ENCODE results near the gene KNDC1. TPM values are rescaled to one million over a fixed set of nuclear protein-coding genes. Genes with fewer than 3 reads are reported as not detected.

The KNDC1 gene
- total RNA-seq, 1 experiment from 2014 or later = 15.7 TPM

GRCh38 chr10:133254421-133255120 is 94.6 kb downstream of the KNDC1 start:
- no peak overlapping the region for H3T11ph ChIP-seq (ENCODE audit: low read length)
- DNase-seq = no peak
- Mint-ChIP-seq H3K36me3 (ENCODE audit: insufficient read depth in 1 of 3, low read depth in 3 of 3) (no peaks in the 10 kb centered on the region), H3K27me3 (ENCODE audit: low read depth) (peaks cover 6% of the 10 kb centered on the region), H3K4me1 (peaks cover 8 to 21% of the 10 kb centered on the region in 2 experiments), H3K9me3 (no peaks in the 10 kb centered on the region; a peak in 2 of 5 replicates), H3K4me3 (no peak overlapping the region; a peak in 2 of 5 replicates), H3K27ac (peak overlapping the region in 1 of 3 experiments; percentile 7; a peak in 1 of 7 replicates)
- H3K14ac ChIP-seq (ENCODE audit: insufficient read depth, low read length) = no peak overlapping the region
- no peak overlapping the region for H2BK12ac ChIP-seq (ENCODE audit: insufficient read length, low read depth, low read length)
- TF ChIP-seq CTCF (conservative IDR thresholded peaks at IDR 0.05) = no peak
- H4K91ac ChIP-seq (ENCODE audit: insufficient read length, low read depth, low read length) = no peak overlapping the region
- no peak overlapping the region for H3K23ac ChIP-seq (ENCODE audit: insufficient read length, low read depth, low read length)
- no peak overlapping the region for H3K4ac ChIP-seq (ENCODE audit: low read depth, low read length)
- H4K8ac ChIP-seq (replicated peaks; ENCODE audit: insufficient read length, low read depth, low read length) = no peak overlapping the region
- no peak overlapping the region for H2AFZ ChIP-seq (ENCODE audit: low read length)
- no peak overlapping the region for H2AK5ac ChIP-seq (ENCODE audit: insufficient read length, low read length)
- H4K5ac ChIP-seq (ENCODE audit: insufficient read length, low read depth, low read length) = no peak overlapping the region
- no peaks in the 10 kb centered on the region for H4K20me1 ChIP-seq (ENCODE audit: control insufficient read depth, insufficient read depth, insufficient read length)
- H3K27me3 ChIP-seq (ENCODE audit: insufficient read depth, low read length) = no peaks in the 10 kb centered on the region
- H3K79me2 ChIP-seq (ENCODE audit: insufficient read depth, low read length) = no peaks in the 10 kb centered on the region
- no peaks in the 10 kb centered on the region for H3K23me2 ChIP-seq (ENCODE audit: insufficient read length, low read depth, low read length, poor library complexity, severe bottlenecking)
- H2BK120ac ChIP-seq (ENCODE audit: low read depth, low read length, poor library complexity, severe bottlenecking) = no peak overlapping the region
- no CpG with 5 or more reads among the region's 13 CpGs for WGBS (ENCODE audit: extremely low coverage, insufficient read length, low lambda C conversion rate)
- H3K4me1 ChIP-seq (ENCODE audit: insufficient read depth, low read length) = no peaks in the 10 kb centered on the region
- H3K79me1 ChIP-seq (ENCODE audit: insufficient read depth, low read depth, low read length, poor library complexity, severe bottlenecking) = no peaks in the 10 kb centered on the region
- H3K9me3 ChIP-seq (ENCODE audit: control insufficient read depth, low read depth, low read length) = no peaks in the 10 kb centered on the region
- no peak overlapping the region for H3K27ac ChIP-seq (ENCODE audit: insufficient read length, low read depth, low read length)
- H3K18ac ChIP-seq (ENCODE audit: insufficient read length, low read depth, low read length) = no peak overlapping the region
- H3K9ac ChIP-seq (ENCODE audit: extremely low read depth, insufficient read length, low read length) = no peak overlapping the region
- H3K56ac ChIP-seq (ENCODE audit: insufficient read length, low read depth, low read length) = no peak overlapping the region
- no peak overlapping the region for H2BK15ac ChIP-seq (ENCODE audit: low read depth, low read length)
- no peak overlapping the region for H2BK20ac ChIP-seq (ENCODE audit: low read depth, low read length, poor library complexity, severe bottlenecking)
- no peak overlapping the region for H2BK5ac ChIP-seq (ENCODE audit: insufficient read length, low read length)
- H3K4me2 ChIP-seq (ENCODE audit: insufficient read depth, insufficient read length, low read length) = no peak overlapping the region

Data from H9 (cell line).